ENCODE results near the gene PTPN14. TPM values are rescaled to one million over a fixed set of nuclear protein-coding genes. Genes with fewer than 3 reads are reported as not detected.

PTPN14 gene
- total RNA-seq, 1 donor from 2014 or later, result 71.4 TPM

GRCh38 chr1:214305164-214305751 lies 246.1 kb downstream of the PTPN14 start:
- H3K27ac Mint-ChIP-seq, result no peak overlapping the region
- H3K4me1 Mint-ChIP-seq (ENCODE audit: low read depth), result peaks cover 15% of the 10 kb centered on the region
- intact Hi-C loops (cut with micrococcal nuclease), result no loop called here
- H3K9me3 Mint-ChIP-seq, result no peaks in the 10 kb centered on the region
- no peak for DNase-seq (ENCODE audit: low spot score)
- H3K27me3 Mint-ChIP-seq (ENCODE audit: low read depth), result no peaks in the 10 kb centered on the region
- H3K36me3 Mint-ChIP-seq (ENCODE audit: low read depth), result no peaks in the 10 kb centered on the region
- no peak overlapping the region for H3K4me3 Mint-ChIP-seq (ENCODE audit: low read depth)

- Mint-ChIP-seq H3K4me3 (ENCODE audit: low read depth) (no peak overlapping the region), H3K9me3 (no peaks in the 10 kb centered on the region), H3K36me3 (ENCODE audit: low read depth) (no peaks in the 10 kb centered on the region), H3K27me3 (ENCODE audit: low read depth) (no peaks in the 10 kb centered on the region), H3K27ac (no peak overlapping the region), H3K4me1 (ENCODE audit: low read depth) (peaks cover 4% of the 10 kb centered on the region)
- intact Hi-C loops (cut with micrococcal nuclease), result no loop called here
- no peak for DNase-seq (ENCODE audit: low spot score)
Observed at GRCh38 chr1:214303141-214303930, 248.1 kb downstream of the PTPN14 start.

GRCh38 chr1:214301526-214301925 lies 249.9 kb downstream of the PTPN14 start:
- H3K27me3 Mint-ChIP-seq (ENCODE audit: low read depth), result no peaks in the 10 kb centered on the region
- no peak for DNase-seq (ENCODE audit: low spot score)
- intact Hi-C loops (cut with micrococcal nuclease), result no loop called here
- no peak overlapping the region for H3K27ac Mint-ChIP-seq
- H3K9me3 Mint-ChIP-seq, result no peaks in the 10 kb centered on the region
- peaks cover 8% of the 10 kb centered on the region for H3K36me3 Mint-ChIP-seq (ENCODE audit: low read depth)
- no peak overlapping the region for H3K4me3 Mint-ChIP-seq (ENCODE audit: low read depth)
- peaks cover 5% of the 10 kb centered on the region for H3K4me1 Mint-ChIP-seq (ENCODE audit: low read depth)

- Mint-ChIP-seq H3K27me3 (ENCODE audit: low read depth) (no peaks in the 10 kb centered on the region), H3K4me3 (ENCODE audit: low read depth) (no peak overlapping the region), H3K36me3 (ENCODE audit: low read depth) (peaks cover 10% of the 10 kb centered on the region), H3K9me3 (no peaks in the 10 kb centered on the region), H3K27ac (no peak overlapping the region), H3K4me1 (ENCODE audit: low read depth) (peaks cover 5% of the 10 kb centered on the region)
- intact Hi-C loops (cut with micrococcal nuclease), result no loop called here
- DNase-seq (ENCODE audit: low spot score), result no peak
Observed at GRCh38 chr1:214300149-214300780, 251.1 kb downstream of the PTPN14 start.

Other genes with a start within 250 kb of the PTPN14 start
- gene CENPF, start 51.6 kb upstream of the PTPN14 start, total RNA-seq, result 77.1 and 85.9 TPM in 2 replicates

Data from activated T-helper 2 cell treated with anti-CD3 and anti-CD28 coated beads, Interferon-gamma antibody, Interleukin-2, Interleukin-4, amounts not matched to agents 10 μg/mL and 5 μg/mL and 100 μg/mL, durations not matched to agents 14 hours and 24 hours and 36 hours (primary cell).